HG02588 (cell line): Measurements from ENCODE around the gene SLC25A13.

ENCODE experiments used
- ATAC-seq: cut with Tn5 transposase; IDR thresholded peaks from one replicate; pipeline ENCODE4 v1.9.1; 2021; ENCODE audit warnings: mild to moderate bottlenecking, moderate library complexity; ENCODE audit not compliant: unreplicated experiment

Gene SLC25A13

DNA sequence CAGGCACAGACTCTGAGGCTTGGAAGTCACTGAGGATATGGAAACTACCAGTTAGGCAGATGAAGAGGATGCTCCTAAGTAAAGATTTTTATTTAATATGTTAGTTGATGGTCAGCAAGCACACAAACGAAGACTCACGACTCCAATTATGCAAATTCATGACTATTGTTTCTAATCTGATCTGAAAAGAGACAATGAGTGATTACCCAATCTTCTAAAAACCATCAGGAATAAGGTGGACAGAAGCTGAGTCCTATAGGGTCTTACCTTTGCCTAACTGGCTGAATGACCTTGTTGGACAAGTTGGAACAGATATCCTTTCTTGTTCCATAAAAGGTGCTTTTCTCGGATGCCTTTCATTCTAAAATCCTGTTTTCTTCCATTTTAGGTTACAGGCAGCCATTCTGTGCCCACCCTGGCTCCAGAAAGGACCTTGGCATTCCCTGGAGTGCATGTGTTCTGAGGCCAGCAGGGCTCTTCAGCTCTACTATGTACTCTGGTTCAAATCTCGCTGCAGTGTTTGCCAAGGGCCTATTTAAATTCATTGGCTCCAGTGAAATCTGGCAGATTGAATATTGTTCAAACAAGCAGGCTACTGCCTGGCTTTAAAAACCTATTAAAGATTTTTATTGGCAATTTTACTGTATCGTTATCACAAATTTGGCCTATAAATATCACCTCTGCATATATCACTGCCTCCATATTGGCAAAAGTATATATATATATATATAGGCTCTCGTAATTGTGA is 77.5 kb downstream of the SLC25A13 start:
- no peak for ATAC-seq

DNA sequence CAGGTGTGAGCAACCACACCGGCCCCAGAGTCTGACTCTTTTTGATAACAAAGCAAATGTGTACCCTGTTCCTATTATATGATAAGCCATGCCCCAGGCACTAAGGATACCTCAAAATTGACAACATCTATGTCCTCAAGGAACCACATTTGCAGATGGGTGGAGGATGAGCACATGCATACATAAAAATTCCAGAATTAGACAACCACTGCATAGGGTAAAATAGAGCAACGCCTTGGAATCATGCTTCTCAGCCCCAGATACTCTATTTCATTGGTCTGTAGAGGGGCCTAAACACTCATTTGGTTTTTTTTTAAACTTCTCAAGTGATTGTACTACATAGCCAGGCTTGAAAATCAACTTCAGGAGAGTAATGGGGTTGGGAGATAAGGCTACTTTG is 78.7 kb downstream of the SLC25A13 start:
- ATAC-seq: no peak

DNA sequence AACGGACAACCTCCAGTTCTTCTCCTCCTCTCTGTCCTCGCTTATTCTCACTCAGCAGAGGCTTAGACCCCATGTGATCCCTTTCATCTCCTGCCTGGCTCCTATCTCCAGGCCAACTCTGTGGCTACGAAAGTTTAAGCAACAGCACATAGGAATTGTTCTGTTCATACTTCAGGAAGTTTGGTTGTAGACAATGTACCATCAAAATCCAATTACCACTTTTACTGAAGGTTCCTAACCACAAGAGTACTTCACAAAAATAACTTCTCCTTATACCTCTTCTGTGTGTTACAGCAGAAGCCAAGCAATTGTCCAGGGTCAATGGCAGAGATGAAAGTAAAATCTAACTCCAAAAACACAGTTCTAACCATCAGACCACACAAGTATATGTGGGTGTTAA is 80.0 kb downstream of the SLC25A13 start:
- no peak for ATAC-seq

DNA sequence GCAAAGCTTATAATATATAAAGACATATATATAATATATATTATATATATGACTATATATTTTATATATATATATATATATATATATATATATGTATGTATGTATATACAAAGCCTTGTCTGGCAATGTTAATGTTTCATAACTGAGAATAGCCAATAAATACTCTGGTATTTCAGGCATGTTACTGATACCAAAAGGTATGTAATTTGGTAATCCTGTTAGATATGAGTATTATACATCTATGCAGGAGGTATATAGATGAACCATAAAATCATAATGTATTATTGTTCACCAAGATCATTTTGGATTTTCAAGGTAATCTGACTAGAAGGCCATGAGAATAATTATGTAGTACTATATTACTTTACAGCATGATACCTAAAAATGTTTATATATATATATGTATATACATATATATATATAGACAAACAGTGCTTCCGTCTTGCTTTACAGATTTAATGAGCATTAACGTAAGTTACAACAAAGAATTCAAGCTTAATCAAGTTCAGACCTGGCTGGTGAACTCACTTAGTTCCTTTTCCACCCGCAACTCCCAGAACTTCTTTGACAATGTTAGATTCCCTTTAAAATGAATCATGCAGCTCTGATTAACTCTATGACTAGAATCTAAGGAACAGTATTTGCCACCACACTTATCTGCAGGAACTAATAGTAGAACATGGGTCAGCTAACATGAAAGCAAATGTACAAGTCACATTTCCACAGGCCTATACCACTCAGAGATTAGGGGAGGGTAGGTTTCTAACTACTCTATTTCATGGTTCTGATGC is 82.7 kb downstream of the SLC25A13 start:
- ATAC-seq: no peak

DNA sequence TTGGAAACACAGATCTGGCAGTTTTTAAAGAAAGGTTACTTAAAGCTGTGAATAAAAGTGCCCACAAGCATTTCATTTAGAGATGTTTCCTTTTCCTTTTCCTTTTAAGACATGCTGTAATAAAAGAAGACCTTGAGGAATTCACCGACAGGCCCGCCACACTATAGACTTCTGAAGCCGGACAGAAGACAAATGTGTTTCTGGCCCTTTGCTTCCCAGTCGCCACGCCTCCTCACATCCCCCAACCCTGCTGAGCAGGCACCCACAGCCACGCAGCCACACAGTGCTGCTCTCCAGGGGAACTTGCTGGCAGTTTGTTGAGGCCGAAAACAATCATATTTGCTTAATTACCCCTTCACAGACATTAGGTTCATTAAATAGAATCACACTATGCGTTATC is 83.4 kb downstream of the SLC25A13 start:
- no peak for ATAC-seq

DNA sequence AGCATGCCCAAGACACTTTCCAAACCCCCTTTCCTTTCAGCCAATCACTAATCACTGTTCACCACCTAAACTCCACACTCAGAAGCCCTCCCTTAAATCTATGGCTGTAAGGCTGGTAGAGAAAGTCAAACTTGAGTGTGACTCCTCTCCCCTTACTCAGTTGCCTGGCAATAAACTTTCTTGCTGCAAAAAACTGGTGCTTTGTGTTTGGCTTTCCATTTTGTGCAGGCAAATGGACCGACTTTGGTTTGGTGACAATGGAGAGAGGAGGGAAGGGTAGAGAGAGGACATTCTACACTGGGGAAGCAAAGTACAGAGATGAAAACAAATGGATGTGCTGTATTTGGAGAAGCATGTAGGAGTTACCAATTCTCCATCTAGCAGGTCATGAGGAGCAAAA is 84.9 kb downstream of the SLC25A13 start:
- no peak for ATAC-seq

DNA sequence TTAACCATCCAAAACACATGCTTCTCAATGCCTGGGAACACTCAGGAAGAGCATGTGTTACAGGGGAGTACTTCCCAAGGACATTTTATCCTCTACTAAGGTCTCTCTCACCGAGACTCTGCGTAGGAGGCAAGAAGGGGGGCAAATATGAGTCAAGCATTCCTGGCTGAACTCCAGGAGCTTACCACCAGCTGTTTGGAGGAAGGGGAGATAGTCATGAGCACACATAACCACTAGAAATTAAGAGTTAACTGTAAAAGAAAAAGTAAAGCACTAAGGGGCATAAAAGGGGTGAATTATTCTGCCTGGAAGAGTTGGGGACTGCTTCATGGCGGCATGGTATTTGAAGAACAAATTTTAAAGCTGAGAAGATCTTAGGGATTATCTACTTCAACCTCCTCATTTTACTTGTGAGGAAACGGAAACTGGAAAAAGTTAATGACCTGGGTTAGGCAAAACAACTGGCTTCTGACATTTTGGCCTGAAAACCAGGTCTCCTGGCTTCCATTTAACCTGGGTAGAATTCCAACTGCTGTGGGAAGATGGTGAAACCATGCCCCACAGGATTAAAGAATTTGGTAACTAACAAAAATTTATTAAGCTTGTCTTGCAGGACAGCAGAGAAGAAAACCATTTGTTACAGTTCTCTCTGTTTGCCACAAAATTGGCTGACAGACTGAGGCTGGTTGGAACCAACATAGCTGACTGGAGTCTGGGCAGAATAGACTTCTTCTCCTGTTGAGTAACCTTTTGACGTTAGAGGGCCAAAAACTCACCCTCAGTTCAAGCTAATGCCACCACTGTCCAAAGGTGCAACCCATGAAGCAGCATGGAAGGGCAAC is 85.5 kb downstream of the SLC25A13 start:
- no peak for ATAC-seq

DNA sequence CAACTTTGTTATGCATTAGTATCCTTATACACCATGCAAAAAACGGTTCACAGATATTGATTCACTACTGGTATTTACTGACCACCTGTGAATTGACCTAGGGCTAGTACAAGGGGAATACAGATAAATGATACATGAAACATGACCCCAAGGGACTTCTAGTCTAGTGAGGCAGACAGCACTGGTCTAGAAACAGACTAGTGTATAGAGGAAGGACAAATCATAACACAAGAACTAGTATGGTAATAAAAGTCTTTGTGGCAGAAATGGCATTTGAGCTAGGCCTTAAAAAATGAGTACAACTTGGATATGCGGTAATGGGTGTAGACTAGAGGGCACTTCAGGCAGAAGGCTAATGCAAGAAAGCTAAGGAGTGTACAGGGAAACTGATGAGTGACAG is 86.6 kb downstream of the SLC25A13 start:
- no peak for ATAC-seq

DNA sequence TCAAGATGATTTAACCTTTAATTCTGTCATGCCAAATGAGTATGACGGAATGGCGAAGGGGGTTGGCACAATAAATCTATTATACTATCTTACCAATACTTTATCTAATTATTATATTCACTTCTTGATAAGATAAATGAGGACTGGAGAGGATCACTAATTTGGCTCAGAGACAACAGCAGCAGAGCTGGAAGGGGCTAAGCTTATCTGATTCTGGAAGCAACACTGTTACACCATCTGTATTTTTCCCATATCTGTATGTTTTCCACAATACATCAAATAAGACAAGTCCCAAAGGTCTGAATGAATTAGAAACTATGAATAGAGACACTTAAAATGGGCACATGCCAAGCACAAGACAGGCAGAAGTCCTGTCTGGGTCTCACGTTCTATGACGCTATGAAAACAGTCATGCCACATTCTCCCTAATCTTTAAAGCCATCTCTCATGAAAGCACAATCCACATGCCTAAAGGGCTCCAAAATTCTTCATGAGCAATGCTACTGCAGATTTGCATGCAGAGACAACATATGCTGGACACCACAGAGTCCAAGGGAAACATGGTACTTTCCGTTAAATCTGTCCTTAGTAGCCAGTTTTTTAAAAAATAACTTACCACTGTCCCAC is 88.3 kb downstream of the SLC25A13 start:
- ATAC-seq: no peak

DNA sequence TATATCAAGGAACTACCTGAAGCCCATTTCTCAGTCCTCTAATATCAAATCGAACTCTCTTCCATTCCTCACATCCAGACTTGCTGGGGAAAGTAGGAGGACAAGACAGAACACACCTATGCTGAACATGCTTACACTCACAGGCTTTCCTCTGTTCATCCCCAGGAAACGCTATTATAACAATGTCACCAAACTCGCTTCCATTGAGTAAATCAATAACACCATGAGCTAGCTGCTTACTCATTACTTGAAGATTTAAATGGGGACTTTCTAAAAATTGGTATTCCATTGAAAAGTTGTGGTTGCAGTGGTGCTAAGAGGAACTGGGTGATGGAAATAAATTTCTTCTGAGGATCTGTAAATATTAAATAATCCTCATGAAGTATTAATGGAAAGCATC is 88.8 kb downstream of the SLC25A13 start:
- no peak for ATAC-seq

DNA sequence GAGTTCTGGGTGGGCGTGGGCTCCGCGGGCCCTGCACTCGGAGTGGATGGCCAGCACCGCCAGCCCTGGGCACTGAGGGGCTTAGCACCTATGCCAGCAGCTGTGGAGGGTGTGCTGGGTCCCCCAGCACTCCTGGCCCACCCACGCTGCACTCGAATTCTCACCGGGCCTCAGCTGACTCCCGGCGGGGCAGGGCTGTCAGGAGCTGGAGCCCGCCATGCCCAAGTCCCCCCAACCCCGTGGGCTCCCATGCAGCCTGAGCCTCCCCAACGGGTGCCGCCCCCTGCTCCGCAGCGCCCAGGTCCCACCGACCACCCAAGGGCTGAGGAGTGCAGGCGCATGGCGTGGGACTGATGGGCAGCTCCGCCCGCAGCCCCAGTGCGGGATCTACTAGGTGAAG is 93.1 kb downstream of the SLC25A13 start:
- ATAC-seq: no peak

DNA sequence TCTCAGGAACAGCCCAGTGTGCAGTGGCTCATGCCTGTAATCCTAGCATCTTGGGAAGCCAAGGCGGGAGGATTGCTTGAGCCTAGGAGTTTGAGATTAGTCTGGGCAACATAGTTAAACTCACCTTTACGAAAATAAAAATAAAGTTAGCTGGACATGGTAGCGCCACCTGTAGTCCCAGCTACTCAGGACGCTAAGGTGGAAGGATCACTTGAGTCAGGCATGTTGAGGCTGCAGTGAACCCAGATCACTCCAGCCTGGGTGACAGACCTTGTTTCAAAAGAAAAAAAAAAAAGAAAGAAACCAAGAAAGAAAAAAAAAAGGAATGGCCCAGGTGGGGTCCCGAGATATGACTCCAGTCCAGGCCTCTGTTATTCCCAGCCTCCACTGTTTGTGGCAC is 96.6 kb downstream of the SLC25A13 start:
- no peak for ATAC-seq

DNA sequence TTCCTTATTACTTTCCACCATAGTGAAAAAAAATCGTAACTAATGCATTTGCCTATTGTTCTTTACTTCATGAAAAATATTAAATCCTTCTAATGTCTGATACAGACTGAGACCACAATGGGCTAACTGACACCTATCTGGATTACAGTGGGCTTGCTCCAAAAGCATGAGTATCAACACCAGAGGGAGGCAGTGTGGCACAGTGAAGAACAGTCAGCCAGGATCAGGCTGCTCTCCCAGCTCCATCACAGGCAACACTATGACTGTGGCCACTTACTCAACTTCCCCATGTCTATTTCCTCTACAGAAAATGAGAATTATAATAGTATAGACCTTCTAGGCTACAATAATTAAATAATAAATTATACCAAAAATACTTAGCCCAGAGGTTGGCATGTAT is 97.2 kb downstream of the SLC25A13 start:
- ATAC-seq: no peak

DNA sequence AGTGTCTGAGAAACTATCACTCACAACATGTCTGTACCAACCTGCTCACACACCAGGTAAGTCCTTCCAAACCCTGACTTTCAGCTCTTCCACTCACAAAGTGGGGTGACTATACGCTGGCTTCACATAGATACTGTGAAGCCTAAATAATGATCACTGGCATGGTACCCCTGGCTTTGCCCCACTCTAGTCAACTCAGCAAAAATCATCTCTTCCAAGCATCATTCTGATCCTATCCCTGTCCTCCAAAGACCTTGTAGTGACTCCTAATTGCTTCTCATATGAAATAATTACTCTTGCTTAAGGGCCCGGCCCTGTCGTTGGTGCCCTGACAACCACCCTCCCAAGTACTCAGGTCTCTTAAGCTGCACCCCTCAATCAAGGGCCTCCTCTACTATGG is 97.8 kb downstream of the SLC25A13 start:
- ATAC-seq: no peak

DNA sequence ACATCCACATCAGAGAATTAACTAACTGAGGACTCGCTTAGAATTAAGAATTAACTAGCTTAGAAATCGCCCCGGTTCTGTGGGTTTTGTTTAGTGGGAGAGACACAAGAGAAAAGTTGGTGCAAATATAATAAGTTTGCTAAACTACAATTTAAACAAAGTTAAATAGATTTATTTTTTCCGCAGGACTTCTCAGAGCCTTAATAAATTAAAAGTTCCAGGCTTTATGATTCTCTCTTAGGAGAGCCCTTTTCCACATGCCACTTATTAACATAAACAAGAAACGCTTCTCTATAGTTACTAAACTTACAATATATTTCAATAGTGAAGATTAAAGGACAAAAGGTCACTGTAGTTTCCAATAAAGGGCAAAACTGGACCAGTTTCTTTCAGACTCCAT is 100.0 kb downstream of the SLC25A13 start:
- no peak for ATAC-seq

DNA sequence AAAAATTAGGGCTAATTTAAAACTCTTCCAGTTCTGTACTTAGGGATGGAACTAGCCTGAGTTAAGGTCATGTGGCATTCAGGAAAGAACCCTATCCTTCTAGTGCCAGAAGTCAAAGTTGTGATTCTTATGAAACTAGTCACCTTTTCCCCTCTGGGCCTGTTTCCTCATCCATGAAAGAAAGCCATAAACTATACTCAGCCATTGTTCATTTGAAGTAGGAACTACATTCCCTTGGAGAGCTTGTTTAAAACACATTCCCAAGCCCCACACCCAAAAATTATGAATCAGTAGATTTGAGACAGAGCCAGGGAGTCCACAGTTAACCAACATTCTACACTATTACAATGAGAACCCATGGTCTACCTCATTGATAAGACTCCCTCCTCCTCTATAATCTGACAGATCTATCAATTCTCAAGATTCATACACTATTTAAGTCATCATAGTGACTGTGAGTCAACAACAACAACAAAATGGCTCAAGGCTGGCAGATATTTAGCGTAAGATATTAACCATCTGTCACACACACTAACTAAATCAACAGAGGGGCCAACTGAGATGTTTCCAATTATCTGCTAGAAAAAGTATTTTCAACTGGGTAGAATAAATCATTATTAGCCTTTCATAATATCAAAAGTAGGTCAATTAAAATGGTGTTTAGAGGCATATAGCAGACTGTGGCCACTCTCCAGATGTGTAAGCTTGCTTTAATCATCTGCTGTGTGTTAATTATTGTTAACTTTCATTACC is 102.3 kb downstream of the SLC25A13 start:
- no peak for ATAC-seq

DNA sequence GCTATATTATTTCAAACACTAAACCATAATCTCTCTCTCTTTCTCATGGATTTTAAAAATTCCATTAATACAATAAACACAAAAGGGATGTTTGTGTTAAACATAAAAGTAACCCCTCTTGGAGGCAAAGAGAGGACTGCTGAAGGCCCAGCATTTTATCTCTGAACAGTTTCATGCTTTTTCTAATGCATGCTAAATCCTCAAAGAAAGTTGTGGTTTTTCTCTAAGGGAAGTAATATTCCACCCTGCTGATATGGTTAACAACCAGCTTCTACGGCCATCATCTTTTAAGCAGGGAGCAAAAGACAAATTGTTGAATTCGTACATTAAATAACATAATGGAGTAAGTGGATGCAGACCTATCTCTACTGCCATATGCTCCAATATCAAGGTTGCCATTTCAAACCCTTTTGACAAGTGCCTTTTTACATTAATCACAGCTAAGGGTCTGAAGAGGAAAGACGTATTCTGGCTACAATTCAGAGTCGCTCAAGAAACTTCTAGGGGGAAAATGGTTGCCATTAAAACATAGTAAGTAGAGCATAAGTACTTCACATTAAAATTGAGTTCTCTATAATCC is 103.1 kb downstream of the SLC25A13 start:
- ATAC-seq: no peak

DNA sequence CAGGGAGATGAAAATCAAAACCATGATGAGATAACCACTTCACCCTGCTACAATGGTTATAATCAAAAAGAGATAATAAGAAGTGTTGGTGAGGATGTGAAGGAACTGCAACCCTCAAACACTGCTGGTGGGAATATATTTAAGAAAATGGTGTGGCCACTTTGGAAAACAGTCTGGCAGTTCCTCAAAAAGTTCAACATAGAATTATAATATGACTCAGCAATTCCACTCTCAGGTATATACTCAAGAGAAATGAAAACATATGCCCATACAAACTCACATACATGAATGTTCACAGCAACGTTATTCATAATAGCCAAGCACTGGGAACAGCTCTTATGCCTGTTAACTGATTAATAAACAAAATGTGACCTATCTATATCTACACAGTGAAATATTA is 104.8 kb downstream of the SLC25A13 start:
- no peak for ATAC-seq

DNA sequence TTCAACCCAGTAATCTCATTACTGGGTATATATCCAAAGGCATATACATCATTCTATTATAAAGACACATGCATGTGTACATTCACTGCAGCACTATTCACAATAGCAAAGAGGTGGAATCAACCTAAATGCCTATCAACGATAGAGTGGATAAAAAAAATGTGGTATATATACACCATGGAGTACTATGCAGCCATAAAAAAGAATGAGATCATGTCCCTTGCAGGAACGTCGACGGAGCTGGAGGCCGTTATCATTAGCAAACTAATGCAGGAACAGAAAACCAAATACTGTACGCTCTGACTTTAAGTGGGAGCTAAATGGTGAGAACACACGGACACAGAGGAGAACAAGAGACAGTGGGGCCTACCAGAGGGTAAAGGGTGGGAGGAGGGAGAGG is 105.5 kb downstream of the SLC25A13 start:
- ATAC-seq: no peak

DNA sequence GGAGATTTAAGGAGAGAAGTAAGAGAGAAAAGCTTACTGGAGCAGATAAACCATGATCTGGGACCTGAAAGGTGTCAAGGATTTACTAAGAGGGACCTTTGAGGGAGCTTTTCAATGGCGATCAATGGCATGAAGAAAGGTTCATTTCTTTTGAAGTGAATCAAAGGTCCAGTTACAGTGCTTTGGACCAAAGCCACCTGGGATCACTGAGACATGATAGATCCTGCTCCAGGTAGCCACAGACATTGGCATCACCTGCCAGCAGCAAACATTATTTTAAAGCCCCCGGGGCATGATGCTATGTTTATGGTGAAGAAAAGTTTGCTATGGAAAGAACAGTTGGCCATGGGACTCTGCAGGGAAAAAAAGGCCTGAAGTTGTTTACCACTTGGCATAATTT is 109.4 kb downstream of the SLC25A13 start:
- ATAC-seq: no peak
